Activated CD8-positive, alpha-beta memory T cell treated with anti-CD3 and anti-CD28 coated beads for 4 hours (primary cell): Measurements from ENCODE around the gene DOCK3.
A peak's percentile ranks its signal among the peaks of the same experiment; 100 is the strongest.

Source experiments
- DNase-seq, 2 donors: peaks; one replicate each; pipeline ENCODE4 v3.0.0-alpha.2; 2020; ENCODE audit warnings: low read depth in 2 of 2

The DOCK3 gene, protein sequence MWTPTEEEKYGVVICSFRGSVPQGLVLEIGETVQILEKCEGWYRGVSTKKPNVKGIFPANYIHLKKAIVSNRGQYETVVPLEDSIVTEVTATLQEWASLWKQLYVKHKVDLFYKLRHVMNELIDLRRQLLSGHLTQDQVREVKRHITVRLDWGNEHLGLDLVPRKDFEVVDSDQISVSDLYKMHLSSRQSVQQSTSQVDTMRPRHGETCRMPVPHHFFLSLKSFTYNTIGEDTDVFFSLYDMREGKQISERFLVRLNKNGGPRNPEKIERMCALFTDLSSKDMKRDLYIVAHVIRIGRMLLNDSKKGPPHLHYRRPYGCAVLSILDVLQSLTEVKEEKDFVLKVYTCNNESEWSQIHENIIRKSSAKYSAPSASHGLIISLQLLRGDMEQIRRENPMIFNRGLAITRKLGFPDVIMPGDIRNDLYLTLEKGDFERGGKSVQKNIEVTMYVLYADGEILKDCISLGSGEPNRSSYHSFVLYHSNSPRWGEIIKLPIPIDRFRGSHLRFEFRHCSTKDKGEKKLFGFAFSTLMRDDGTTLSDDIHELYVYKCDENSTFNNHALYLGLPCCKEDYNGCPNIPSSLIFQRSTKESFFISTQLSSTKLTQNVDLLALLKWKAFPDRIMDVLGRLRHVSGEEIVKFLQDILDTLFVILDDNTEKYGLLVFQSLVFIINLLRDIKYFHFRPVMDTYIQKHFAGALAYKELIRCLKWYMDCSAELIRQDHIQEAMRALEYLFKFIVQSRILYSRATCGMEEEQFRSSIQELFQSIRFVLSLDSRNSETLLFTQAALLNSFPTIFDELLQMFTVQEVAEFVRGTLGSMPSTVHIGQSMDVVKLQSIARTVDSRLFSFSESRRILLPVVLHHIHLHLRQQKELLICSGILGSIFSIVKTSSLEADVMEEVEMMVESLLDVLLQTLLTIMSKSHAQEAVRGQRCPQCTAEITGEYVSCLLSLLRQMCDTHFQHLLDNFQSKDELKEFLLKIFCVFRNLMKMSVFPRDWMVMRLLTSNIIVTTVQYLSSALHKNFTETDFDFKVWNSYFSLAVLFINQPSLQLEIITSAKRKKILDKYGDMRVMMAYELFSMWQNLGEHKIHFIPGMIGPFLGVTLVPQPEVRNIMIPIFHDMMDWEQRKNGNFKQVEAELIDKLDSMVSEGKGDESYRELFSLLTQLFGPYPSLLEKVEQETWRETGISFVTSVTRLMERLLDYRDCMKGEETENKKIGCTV (N-terminal part only)

DNA sequence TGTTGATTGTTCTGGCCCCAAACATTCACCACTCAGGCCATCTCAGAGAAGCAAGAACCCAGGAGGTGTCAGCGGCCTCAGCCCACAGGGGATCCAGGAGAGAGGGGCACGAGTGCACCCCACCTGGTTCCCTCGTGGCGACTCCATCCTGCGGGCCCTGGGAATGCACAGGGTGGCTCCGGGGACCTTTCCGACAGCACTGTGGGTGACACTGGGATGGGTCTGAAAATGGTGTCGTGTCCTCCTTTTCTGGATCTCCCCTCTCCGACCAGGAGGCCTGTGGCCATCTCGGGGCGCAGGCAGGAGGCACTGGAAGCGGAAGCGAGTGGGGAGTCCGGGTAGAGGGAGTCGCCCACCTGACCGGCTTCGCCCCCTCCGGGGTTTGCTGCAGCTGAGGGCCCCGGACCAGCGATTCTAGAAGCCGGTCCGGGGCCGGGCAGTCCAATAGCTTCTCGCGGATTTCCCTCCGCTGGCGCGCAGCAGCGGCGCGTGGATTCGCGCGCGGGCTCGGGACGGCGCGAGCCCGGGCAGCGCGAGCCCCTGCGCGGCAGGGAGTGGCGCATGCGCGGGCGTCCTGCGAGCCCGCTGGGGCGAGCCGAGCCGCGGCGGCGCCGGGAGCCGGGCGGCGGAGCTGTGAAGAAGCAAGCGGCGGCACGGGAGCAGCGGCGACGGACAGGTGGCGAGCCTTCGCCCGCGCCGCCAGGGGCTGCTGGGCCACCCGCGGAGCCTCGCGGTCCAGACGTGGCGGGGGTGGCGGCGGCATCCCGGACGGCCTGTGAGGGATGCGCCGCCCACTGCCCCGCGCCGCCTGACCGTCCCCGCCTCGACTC, at the start of gene DOCK3:
TSS of gene DOCK3 (plus strand) at position 579 of the 830 bp plus-strand sequence. CDS start 337 bp downstream, outside the sequence.
- peak; percentile 21 to 30 for DNase-seq

GRCh38 chr3:50625231-50626182, 49.2 kb upstream of the DOCK3 start:
- DNase-seq: no peak

DNA sequence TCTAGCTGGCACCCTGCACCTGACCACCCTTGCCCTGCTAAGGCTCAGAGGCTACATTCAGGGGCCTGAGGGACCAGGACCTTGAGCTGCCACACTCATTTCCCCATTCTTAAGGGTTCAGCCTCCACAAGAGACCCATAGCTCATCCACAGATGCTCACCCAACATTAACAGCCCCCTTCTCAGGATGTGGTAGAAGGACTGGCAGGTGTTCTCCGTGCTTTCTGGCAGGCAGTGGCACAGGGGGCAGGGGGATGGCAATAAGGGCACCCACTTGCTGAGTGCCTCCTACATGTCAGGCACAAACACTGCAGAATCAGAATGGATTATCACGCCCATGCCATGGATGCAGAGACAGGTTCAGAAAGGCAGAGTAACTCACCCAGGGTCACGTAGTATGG, 48.3 kb upstream of the DOCK3 start:
- no peak for DNase-seq

DNA sequence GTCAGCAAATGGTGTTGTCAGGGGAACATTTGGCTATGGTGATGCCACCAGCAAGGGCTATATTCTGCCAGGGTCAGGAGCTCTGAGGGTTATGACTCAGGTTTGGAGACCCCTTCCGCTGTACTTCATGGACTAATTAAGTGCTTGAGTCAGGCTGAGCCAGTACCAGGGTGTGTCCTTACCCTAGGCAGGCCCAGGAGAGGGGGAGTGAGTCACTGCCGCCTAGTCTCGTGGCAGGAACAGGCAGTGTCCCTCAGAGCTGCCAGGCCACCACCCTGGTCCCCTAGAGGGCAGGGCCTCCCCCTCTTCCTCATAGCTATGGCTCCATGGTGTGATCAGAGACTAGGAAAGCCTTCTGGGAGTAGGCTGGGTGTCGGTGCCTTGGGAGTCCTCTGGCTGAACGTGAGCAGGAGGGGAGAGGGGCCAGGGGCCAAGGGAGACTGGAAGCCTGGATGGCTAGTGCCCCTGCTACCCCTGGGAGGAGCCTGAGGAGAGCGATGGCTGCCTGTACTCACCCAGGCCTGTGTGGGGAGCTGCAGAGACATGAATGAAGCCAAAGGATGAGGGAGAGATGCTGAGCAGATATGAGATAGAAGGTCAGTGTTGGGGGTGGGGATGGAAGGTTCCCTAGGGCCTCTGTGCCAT, 47.2 kb upstream of the DOCK3 start:
- no peak for DNase-seq

GRCh38 chr3:50628601-50629000, 46.1 kb upstream of the DOCK3 start:
- DNase-seq: no peak

GRCh38 chr3:50630394-50630793, 44.3 kb upstream of the DOCK3 start:
- DNase-seq: no peak

DNA sequence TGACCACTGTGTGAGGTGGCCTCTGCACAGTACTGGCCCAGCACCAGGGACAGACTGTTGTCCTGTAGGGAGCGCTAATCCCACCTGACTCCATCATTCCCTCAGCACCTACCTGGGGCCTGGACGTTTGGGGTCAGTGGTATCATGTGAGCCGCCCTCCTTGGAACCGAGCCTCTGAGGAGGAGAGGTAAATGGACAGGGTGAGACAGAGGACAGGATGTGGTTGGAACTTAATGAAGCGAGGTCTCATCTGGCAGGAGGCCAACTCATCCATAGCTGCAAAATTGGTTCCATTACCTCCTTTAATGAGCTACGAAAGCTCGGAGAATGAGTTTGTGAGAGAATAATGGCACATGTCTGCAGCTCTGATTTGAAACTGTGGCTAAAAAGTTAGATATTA, 43.9 kb upstream of the DOCK3 start:
- DNase-seq: no peak

DNA sequence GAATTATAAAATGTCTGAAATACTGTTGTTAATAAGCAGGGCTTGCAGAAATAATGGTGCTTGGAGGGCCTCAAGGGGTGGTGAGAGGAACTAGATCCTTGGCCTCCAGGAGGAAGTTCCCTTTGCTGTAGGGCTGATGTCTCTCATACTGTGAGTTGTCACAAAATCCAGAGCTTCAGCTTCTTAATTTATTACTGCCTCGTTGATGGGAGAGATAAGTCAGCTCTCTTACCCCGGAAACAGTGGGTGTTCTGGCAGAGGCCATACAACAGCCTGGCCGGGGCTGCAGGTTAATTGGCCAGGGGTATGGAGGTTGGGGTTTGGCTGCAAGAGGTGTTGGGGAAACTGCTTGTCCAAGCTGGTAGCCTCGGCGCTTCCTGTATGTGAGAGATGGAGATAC, 42.3 kb upstream of the DOCK3 start:
- DNase-seq: no peak

GRCh38 chr3:50633230-50633790, 41.4 kb upstream of the DOCK3 start:
- no peak for DNase-seq

DNA sequence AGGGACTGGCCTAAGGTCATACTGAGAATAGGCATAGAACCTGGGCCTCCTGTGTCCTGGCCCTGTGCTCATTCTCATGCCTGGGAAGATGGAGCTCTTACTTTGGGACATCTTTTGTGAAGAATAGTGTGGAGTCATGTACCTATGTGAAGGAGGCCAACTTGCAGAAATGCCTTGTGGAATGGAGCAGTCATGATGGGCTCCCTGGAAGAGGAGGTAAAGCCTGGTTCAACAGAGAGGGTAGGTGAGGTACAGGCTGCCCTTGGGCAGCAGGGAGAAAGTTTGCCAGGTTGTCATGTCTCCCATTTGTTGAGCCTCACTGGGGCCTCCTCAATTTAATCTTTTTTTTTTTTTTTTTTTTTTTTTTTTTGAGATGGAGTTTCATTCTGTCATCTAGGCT, 39.7 kb upstream of the DOCK3 start:
- no peak for DNase-seq

GRCh38 chr3:50637011-50637410, 37.7 kb upstream of the DOCK3 start:
- DNase-seq: no peak

DNA sequence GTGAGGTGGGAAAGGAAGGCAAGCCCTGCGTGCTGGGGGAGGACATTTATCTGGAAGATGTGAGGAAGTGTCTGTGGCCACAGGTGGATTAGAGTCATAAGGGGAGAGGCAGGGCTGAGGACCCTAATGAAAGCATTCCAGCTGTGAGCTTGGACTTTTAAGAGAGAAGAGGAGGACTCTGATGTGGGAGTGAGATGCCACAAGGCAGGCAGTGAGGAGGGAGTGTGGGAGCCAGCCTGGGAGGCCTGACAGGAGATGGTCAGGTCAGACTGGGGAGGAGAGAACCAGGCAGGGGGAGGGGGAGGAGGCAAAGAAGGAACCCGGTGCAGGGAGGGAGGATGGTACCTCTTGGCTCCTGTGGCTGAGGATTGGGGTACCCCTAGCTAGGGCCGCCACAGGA, 36.8 kb upstream of the DOCK3 start:
- DNase-seq: no peak

- no peak for DNase-seq
These were observed 35.7 kb upstream of the DOCK3 start for GRCh38 chr3:50639055-50639494.

GRCh38 chr3:50642382-50642781, 32.3 kb upstream of the DOCK3 start:
- DNase-seq: no peak

GRCh38 chr3:50644561-50644960, 30.2 kb upstream of the DOCK3 start:
- DNase-seq: no peak

DNA sequence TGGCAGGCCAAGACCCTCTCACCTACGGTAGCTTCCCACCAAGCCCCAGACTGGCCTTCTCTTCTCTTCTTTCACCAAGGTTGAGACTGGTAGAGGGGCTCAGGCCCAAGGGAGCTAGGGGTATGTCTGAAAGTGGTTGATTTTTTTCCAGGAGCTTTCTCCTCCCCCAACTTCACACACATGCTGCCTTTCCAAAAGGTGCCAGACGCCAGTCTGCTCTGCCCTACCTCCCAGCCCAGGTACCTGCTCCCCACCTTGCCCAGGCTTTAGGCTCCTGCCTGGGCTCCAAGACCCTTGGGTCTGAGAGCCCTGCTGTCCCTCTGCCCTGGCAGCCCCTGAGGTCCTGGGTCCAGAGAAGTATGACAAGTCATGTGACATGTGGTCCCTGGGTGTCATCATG, 29.3 kb upstream of the DOCK3 start:
- no peak for DNase-seq

DNA sequence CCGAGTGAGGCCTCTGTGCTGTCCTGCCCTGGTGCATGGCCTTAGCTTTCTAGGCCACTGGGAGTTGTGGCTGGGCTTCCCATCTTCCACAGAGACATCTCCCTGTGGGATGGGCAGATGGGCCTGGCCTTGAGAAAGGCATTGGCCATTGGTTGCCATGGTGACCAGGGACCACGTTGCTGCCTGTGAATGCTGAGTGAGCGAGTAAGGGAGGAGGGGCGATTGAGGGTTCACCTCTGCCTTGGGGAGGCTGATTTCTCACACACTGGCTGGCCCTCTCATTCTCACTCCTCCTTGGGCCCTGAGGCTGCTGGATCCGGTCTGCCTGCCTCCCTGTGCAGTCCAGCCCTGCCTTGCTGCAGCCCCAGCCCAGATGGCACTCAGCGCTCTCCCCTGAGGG, 26.4 kb upstream of the DOCK3 start:
- no peak for DNase-seq

- no peak for DNase-seq
These were observed 25.8 kb upstream of the DOCK3 start for GRCh38 chr3:50648944-50649343.

- no peak for DNase-seq
These were observed 25.2 kb upstream of the DOCK3 start for GRCh38 chr3:50649451-50649931.
